ENCODE data around the gene FARP1.

Gene FARP1

GRCh38 chr13:98214707-98215106 lies 71.8 kb downstream of the FARP1 start:
- Histone ChIP-seq H3K27me3 (replicated peaks; ENCODE audit: control insufficient read depth, insufficient read depth, low read length) (no peaks in the 10 kb centered on the region), H3K4me3 (replicated peaks; ENCODE audit: low read depth, low read length) (no peak overlapping the region), H3K36me3 (ENCODE audit: control insufficient read depth, insufficient read depth, low read length) (no peaks in the 10 kb centered on the region)
- no peak for TF ChIP-seq CTCF (IDR thresholded peaks at IDR 0.05; ENCODE audit: insufficient read depth, low read length, poor library complexity, severe bottlenecking)
- DNase-seq (ENCODE audit: extremely low read depth, insufficient read length), result no peak

GRCh38 chr13:98215508-98215907 lies 72.6 kb downstream of the FARP1 start:
- TF ChIP-seq CTCF (IDR thresholded peaks at IDR 0.05; ENCODE audit: insufficient read depth, low read length, poor library complexity, severe bottlenecking), result no peak
- no peak for DNase-seq (ENCODE audit: extremely low read depth, insufficient read length)
- Histone ChIP-seq H3K4me3 (replicated peaks; ENCODE audit: low read depth, low read length) (no peak overlapping the region), H3K27me3 (replicated peaks; ENCODE audit: control insufficient read depth, insufficient read depth, low read length) (no peaks in the 10 kb centered on the region), H3K36me3 (ENCODE audit: control insufficient read depth, insufficient read depth, low read length) (no peaks in the 10 kb centered on the region)

- Histone ChIP-seq H3K4me3 (replicated peaks; ENCODE audit: low read depth, low read length) (no peak overlapping the region), H3K36me3 (ENCODE audit: control insufficient read depth, insufficient read depth, low read length) (no peaks in the 10 kb centered on the region), H3K27me3 (replicated peaks; ENCODE audit: control insufficient read depth, insufficient read depth, low read length) (no peaks in the 10 kb centered on the region)
- no peak for DNase-seq (ENCODE audit: extremely low read depth, insufficient read length)
- TF ChIP-seq CTCF (IDR thresholded peaks at IDR 0.05; ENCODE audit: insufficient read depth, low read length, poor library complexity, severe bottlenecking), result no peak
Measured at GRCh38 chr13:98216135-98216565, 73.3 kb downstream of the FARP1 start.

GRCh38 chr13:98216711-98217285 lies 73.9 kb downstream of the FARP1 start:
- no peak for TF ChIP-seq CTCF (IDR thresholded peaks at IDR 0.05; ENCODE audit: insufficient read depth, low read length, poor library complexity, severe bottlenecking)
- Histone ChIP-seq H3K36me3 (ENCODE audit: control insufficient read depth, insufficient read depth, low read length) (no peaks in the 10 kb centered on the region), H3K27me3 (replicated peaks; ENCODE audit: control insufficient read depth, insufficient read depth, low read length) (no peaks in the 10 kb centered on the region), H3K4me3 (replicated peaks; ENCODE audit: low read depth, low read length) (no peak overlapping the region)
- DNase-seq (ENCODE audit: extremely low read depth, insufficient read length), result no peak

- Histone ChIP-seq H3K36me3 (ENCODE audit: control insufficient read depth, insufficient read depth, low read length) (no peaks in the 10 kb centered on the region), H3K27me3 (replicated peaks; ENCODE audit: control insufficient read depth, insufficient read depth, low read length) (no peaks in the 10 kb centered on the region), H3K4me3 (replicated peaks; ENCODE audit: low read depth, low read length) (no peak overlapping the region)
- DNase-seq (ENCODE audit: extremely low read depth, insufficient read length), result no peak
- TF ChIP-seq CTCF (IDR thresholded peaks at IDR 0.05; ENCODE audit: insufficient read depth, low read length, poor library complexity, severe bottlenecking), result no peak
Measured at GRCh38 chr13:98217597-98217996, 74.7 kb downstream of the FARP1 start.

- TF ChIP-seq CTCF (IDR thresholded peaks at IDR 0.05; ENCODE audit: insufficient read depth, low read length, poor library complexity, severe bottlenecking), result no peak
- H3K36me3 ChIP-seq (ENCODE audit: control insufficient read depth, insufficient read depth, low read length), result no peaks in the 10 kb centered on the region
- no peak for DNase-seq (ENCODE audit: extremely low read depth, insufficient read length)
Measured at GRCh38 chr13:98219685-98220084, 76.8 kb downstream of the FARP1 start.

More at GRCh38 chr13:98219685-98220084, 76.8 kb downstream of the FARP1 start:
- H3K4me3 ChIP-seq (replicated peaks; ENCODE audit: low read depth, low read length), result no peak overlapping the region
- no peaks in the 10 kb centered on the region for H3K27me3 ChIP-seq (replicated peaks; ENCODE audit: control insufficient read depth, insufficient read depth, low read length)

Measured in GM06990 (cell line).